Measurements from ENCODE around the gene GALNT17. TPM values are rescaled to one million over a fixed set of nuclear protein-coding genes. Genes with fewer than 3 reads are reported as not detected.

Gene GALNT17
- total RNA-seq, 1 experiment from 2014 or later: not detected

- no TSS peak for BruUV-seq (replicated peaks)
- Histone ChIP-seq H3K4me1 (ENCODE audit: insufficient read depth, low read length, poor library complexity, severe bottlenecking) (no peaks in the 10 kb centered on the region), H3K27me3 (replicated peaks; ENCODE audit: insufficient read depth, low read depth, low read length, poor library complexity) (no peaks in the 10 kb centered on the region), H3K36me3 (ENCODE audit: insufficient read depth, low read length, poor library complexity, severe bottlenecking) (no peaks in the 10 kb centered on the region), H3K9me3 (ENCODE audit: low read depth, low read length, poor library complexity, severe bottlenecking) (peaks cover 22% of the 10 kb centered on the region), H3K4me3 (ENCODE audit: low read depth, low read length, poor library complexity, severe bottlenecking) (no peak overlapping the region), H3K27ac (ENCODE audit: low read depth, low read length, poor library complexity, severe bottlenecking) (no peak overlapping the region)
- ChIA-PET CTCF (no interaction called here), POLR2A (ENCODE audit: low non-redundant PET) (no interaction called here)
- intact Hi-C loops (cut with micrococcal nuclease; ENCODE audit: unreplicated experiment): no loop called here
- no peak for DNase-seq (ENCODE audit: low spot score)
- TF ChIP-seq CTCF (conservative IDR thresholded peaks at IDR 0.05; ENCODE audit: low read depth, low read length) (no peak), EZH2 (IDR thresholded peaks at IDR 0.05; ENCODE audit: borderline replicate concordance, low read depth, low read length, poor library complexity, severe bottlenecking) (no peak)
Observed at GRCh38 chr7:71198391-71198790, 66.4 kb downstream of the GALNT17 start.

- no peak for DNase-seq (ENCODE audit: low spot score)
- TF ChIP-seq CTCF (conservative IDR thresholded peaks at IDR 0.05; ENCODE audit: low read depth, low read length) (no peak), EZH2 (IDR thresholded peaks at IDR 0.05; ENCODE audit: borderline replicate concordance, low read depth, low read length, poor library complexity, severe bottlenecking) (no peak)
- no peaks in the 10 kb centered on the region for H3K36me3 ChIP-seq (ENCODE audit: insufficient read depth, low read length, poor library complexity, severe bottlenecking)
- H3K27me3 ChIP-seq (replicated peaks; ENCODE audit: insufficient read depth, low read depth, low read length, poor library complexity): no peaks in the 10 kb centered on the region
- H3K4me1 ChIP-seq (ENCODE audit: insufficient read depth, low read length, poor library complexity, severe bottlenecking): no peaks in the 10 kb centered on the region
- no TSS peak for BruUV-seq (replicated peaks)
- H3K27ac ChIP-seq (ENCODE audit: low read depth, low read length, poor library complexity, severe bottlenecking): no peak overlapping the region
- CTCF ChIA-PET: no interaction called here
- H3K4me3 ChIP-seq (ENCODE audit: low read depth, low read length, poor library complexity, severe bottlenecking): no peak overlapping the region
- intact Hi-C loops (cut with micrococcal nuclease; ENCODE audit: unreplicated experiment): no loop called here
- POLR2A ChIA-PET (ENCODE audit: low non-redundant PET): no interaction called here
- peaks cover 23% of the 10 kb centered on the region for H3K9me3 ChIP-seq (ENCODE audit: low read depth, low read length, poor library complexity, severe bottlenecking)
Observed at GRCh38 chr7:71198887-71199286, 66.9 kb downstream of the GALNT17 start.

DNA sequence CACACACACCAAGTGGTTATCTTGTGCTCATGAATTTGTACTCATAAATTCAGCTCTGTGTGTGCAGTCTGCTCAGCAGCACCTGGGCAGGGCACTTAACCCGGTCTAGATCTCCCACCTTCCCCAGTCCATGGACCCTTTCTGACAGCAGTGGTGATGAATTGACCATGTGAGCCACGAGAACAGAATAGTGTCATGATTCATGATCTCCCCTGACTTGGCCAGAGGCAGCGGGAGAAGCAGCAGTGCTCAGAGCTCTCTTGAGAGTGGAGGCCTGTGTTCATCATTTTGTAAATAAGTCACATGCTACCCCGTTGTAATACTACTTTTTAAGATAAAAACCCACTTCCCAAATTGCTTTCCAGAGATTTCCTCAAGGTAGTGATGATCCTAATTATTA, 74.2 kb downstream of the GALNT17 start:
- Histone ChIP-seq H3K27ac (ENCODE audit: low read depth, low read length, poor library complexity, severe bottlenecking) (no peak overlapping the region), H3K27me3 (replicated peaks; ENCODE audit: insufficient read depth, low read depth, low read length, poor library complexity) (no peaks in the 10 kb centered on the region), H3K9me3 (ENCODE audit: low read depth, low read length, poor library complexity, severe bottlenecking) (peaks cover 18% of the 10 kb centered on the region), H3K36me3 (ENCODE audit: insufficient read depth, low read length, poor library complexity, severe bottlenecking) (no peaks in the 10 kb centered on the region), H3K4me1 (ENCODE audit: insufficient read depth, low read length, poor library complexity, severe bottlenecking) (no peaks in the 10 kb centered on the region), H3K4me3 (ENCODE audit: low read depth, low read length, poor library complexity, severe bottlenecking) (no peak overlapping the region)
- ChIA-PET CTCF (no interaction called here), POLR2A (ENCODE audit: low non-redundant PET) (no interaction called here)
- no TSS peak for BruUV-seq (replicated peaks)
- no peak for DNase-seq (ENCODE audit: low spot score)
- no peak for TF ChIP-seq CTCF (conservative IDR thresholded peaks at IDR 0.05; ENCODE audit: low read depth, low read length)
- TF ChIP-seq EZH2 (IDR thresholded peaks at IDR 0.05; ENCODE audit: borderline replicate concordance, low read depth, low read length, poor library complexity, severe bottlenecking): no peak
- intact Hi-C loops (cut with micrococcal nuclease; ENCODE audit: unreplicated experiment): no loop called here

Data from A673 (cell line).